GM19372 (cell line): Measurements from ENCODE around the gene USP15.
"Not testable (repeated sequence)": the region's sequence is repeated elsewhere in the genome, so short reads cannot be mapped to it uniquely, and the experiment has no call there.

Source experiments
- ATAC-seq: cut with Tn5 transposase; IDR thresholded peaks from one replicate; pipeline ENCODE4 v1.9.1; 2021; ENCODE audit warnings: mild to moderate bottlenecking, low read depth, moderate library complexity; ENCODE audit not compliant: unreplicated experiment

Gene USP15

DNA sequence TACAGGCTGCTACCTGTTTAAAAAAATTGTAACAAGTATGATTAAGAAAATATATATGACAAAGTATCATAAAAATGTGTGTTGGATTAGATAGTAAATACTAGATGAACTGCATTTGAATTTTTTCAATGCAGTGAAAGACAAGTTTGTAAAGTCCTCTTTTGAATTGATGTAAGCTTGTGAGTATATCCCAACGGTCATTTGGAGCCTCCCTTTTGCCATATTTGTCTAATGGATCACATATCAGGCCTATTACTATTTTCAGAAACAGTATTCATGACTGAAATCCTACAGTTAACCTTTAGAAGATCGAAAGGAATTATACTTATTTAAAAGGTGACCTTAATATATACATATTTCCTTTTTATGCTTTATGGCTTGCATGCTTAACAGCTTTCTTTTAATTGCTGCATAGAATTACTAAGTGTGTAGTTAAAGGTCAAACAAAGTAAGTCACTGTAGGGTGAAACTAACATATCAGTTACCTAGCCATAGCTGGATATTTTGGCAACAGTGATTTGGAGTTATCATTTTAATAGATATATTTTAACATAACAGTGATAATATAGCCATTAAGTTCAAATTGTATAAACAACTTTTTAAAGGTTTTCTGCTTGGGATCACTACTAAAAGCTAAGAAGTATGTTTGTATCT lies 53.6 kb downstream of the USP15 start:
- ATAC-seq, result no peak

DNA sequence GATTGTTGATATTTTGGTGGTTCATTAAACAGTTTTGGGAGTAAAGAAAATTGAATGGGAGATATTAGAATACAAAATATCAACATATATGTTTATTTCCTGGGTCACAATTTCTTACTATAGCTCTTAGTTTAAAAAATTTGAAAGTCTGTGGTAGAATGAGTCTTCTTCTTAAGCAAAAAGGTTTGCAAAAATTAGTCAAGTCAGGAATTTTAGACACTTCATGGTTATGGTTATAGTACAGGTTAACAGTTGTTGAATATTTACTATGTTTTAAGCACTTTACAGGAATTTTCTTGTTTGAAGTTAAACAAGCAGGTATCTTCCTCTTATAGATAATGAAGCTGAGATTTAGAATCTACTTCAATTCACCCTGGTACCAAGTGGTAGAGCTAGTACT lies 56.8 kb downstream of the USP15 start:
- ATAC-seq, result no peak

DNA sequence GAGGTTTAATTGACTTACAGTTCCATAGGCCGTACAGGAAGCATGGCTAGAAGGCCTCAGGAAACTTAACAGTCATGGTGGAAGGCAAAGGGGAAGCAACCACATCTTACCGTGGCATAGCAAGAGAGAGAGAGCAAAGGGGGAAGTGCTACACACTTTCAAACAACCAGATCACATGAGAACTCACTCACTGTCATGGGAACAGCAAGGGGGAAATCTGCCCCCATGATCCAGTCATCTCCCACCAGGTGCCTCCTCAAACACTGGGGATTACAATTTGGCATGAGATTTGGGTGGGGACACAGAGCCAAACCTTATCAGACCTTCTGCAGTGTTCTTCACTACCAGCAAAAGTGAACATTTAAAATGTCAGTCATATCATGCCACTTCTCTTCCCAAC lies 58.9 kb downstream of the USP15 start:
- ATAC-seq, result no peak

DNA sequence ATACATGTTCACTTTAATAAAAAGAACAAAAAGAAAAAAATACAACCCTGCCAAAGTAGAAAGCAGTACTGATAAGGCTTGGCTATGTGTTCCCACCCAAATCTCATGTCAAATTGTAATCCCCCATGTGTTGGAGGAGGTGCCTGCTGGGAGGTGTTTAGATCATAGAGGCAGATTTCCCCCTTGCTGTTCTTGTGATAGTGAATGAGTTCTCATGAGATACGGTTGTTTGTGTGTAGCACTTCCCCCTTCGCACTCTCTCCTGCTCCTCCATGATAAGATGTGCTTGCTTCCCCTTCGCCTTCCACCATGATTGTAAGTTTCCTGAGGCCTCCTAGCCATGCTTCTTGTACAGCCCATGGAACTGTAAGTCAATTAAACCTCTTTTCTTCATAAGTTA lies 59.9 kb downstream of the USP15 start:
- no peak for ATAC-seq

DNA sequence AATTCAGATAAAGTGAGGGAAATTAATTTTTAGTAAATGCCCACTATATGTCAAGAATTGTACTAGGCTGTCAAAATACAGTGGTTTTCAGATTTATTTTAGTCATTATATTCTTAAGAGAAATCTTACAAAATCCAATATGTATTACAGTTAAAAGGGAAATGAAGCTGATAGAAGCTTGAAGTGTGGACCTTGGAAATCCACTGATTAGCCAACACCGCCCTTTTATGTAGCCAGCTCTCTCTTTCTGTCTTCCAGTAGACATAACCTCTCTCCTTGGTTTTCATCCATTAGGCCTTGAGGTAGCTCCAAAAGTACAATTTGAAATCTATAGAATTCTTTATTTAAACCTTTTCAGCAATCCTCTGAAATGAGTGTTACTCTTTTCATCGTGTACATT lies 63.2 kb downstream of the USP15 start:
- no peak for ATAC-seq

DNA sequence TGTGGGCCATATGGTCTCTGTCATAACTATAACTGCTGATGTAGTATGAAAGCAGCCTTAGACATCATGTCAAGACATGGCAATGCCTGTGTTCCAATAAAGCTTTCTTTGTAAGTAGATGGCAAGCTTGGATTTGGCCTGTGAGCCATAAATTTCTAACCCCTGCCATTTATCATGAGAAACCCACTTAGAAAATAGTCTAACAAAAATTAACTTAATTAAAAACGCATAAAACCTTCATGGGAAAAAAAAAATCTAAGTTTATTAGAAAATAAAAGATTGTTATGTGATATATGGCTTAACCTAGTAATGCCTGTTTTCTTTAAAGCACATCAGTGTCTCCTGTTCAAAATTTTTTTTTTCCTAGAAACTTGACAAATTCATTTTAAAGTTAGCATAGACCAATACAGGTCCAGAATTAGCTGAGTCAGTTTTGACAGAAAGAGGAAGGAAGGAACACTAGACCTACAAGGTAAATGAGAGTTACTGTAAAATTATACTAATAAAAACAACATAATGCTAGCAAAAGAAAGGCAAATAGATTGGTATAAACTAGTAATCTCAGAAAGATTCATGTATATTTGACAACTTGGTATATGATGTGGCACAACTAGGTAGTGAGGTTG lies 68.2 kb downstream of the USP15 start:
- no peak for ATAC-seq

DNA sequence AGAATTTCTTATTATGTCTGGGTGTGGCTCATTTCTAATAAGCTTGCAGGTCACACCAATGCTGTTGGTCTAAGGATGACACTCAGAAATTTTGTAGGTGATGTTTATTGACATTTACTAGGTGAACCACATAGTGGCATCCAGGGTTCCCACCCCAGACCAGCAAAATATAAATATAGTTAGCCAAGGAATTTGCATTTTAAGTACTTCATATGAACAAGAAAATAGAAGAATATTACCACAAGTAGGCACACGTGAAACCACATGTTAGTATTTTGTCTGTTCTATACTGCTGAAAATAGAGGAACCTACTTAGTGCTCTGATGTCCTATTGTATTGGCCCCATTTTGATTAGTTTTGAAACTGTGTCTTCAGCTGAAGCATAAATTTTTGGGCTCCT lies 71.1 kb downstream of the USP15 start:
- no peak for ATAC-seq

DNA sequence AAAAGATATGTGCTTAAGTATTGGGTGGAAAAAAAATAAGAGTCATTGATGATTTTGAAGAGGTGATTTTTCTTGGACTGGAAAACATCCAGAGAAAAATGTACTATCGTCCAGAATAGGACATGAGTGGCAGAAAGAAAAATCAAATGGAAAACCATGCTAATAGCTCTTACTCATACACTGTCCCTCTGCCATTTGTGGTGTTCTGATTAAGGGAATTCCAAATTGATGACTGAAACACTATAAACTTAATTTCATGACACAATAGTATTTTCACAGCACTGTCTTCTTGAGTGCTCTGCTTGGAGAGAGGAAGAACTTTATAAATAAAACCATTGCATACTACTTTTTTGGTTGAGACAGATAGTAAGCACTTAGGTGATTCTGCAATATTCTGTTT lies 72.4 kb downstream of the USP15 start:
- no peak for ATAC-seq

DNA sequence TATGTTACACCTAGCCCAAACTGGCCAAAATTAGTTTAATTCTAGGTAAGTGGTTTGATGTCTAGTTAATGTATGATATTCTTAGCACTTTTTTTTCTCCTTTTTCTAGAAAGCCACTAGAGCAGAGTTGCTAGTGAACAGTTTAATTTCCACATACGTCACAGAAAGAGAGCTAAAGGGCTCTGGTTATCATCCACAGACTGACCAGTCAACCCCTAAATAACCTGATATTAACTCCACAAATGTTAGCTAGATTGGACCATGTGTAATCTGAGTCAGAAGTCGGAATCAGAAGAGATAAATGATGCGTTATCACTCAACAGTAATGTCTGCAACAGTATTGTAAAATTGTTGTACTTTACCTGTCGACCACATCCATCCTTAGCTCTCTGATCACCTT lies 74.9 kb downstream of the USP15 start:
- ATAC-seq, result no peak

DNA sequence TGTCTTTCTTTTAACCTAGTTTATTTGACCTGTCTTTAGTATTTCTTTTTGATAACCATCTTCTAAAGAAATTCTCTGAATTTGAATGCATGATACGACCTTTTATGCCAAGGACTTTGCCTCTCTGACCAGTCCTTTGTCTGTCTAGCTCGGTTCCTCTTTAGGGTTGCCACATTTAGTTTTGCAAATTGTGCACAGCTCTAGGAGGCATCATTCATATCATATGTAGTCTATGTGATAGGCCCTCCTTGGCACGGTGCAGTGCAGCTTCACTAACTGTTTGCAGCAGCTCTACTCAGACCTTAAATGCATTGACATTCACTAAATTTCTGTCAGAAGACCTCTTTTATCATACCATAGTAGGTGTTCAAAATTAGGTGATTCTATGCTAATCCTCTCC lies 75.6 kb downstream of the USP15 start:
- no peak for ATAC-seq

DNA sequence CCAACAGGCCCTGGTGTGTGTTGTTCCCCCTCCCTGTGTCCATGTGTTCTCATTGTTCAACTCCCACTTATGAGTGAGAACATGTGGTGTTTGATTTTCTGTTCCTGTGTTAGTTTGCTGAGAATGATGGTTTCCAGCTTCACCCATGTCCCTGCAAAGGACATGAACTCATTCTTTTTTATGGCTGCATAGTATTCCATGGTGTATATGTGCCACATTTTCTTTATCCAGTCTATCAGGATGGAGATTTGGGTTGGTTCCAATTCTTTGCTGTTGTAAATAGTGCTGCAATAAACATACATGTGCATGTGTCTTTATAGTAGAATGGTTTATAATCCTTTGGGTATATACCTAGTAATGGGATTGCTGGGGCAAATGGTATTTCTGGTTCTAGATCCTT lies 77.4 kb downstream of the USP15 start:
- not testable (repeated sequence) for ATAC-seq

DNA sequence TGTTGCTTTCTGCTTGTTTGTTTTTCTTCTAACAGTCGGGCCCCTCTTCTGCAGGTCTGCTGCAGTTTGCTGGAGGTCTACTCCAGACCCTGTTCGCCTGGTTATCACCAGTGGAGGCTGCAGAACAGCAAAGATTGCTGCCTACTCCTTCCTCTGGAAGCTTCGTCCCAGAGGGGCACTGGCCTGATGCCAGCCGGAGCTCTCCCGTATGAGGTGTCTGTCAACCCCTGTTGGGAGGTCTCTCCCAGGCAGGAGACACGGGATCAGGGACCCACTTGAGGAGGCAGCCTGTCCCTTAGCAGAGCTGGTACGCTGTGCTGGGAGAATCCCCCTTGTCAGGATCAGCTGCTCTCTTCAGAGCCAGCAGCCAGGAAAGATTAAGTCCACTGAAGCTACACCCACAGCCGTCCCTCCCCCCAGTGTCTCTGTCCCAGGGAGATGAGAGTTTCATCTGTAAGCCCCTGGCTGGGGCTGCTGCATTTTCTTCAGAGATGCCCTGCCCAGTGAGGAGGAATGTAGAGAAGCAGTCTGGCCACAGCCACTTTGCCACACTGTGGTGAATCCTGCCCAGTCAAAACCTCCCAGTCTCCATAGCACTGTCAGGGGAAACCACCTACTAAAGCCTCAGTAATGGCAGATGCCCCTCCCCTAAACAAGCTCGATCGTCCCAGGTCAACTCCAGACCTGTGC lies 82.6 kb downstream of the USP15 start:
- ATAC-seq, result not testable (repeated sequence)

DNA sequence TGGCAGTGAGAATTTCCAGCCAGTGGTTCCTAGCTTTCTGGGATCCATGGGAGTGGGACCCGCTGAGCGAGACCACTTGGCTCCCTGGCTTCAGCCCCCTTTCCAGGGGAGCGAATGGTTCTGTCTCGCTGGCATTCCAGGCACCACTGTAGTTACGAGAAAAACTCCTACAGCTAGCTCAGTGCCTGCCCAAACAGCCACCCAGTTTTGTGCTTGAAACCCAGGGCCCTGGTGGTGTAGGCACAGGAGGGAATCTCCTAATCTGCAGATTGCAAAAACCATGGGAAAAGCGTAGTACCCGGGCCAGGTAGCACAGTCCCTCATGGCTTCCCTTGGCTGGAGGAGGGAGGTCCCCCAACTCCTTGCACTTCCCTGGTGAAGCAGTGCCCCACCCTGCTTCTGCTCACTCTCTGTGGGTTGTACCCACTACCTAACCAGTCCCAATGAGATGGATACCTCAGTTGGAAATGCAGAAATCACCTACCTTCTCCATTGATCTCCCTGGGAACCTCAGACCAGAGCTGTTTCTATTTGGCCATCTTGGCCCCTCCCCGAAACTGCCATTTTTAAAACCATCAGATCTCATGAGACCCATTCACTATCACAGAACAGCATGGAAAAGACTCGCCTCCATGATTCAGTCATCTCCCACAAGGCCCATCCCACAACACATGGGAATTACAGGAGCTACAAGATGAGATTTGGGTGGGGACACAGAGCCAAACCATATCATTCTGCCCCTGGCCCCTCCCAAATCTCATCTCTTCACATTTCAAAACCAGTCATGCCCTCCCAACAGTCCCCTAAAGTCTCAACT lies 83.3 kb downstream of the USP15 start:
- ATAC-seq, result not testable (repeated sequence)

DNA sequence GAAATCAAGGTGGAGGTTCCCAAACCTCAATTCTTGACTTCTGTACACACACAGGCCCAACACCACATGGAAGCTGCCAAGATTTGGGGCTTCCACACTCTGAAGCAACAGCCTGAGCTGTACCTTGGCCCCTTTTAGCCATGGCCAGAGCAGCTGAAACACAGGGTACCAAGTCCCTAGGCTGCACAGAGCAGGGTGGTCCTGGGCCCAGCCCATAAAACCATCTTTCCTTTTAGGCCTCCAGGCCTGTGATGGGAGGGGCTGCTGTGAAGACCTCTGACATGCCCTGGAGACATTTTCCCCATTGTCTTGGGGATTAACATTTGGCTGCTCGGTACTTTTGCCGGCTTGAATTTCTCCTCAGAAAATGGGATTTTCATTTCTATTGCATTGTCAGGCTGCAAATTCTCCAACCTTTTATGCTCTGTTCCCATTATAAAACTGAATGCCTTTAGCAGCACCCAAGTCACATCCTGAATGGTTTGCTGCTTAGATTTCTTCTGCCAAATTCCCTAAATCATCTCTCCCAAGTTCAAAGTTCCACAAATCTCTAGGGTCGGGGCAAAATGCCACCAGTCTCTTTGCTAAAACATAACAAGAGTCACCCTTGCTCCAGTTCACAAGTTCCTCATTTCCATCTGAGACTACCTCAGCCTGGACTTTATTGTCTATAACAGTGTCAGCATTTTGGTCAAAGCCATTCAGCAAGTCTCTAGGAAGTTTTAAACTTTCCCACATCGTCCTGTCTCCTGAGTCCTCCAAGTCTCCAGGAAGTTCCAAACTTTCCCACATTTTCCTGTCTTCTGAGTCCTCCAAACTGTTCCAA lies 84.7 kb downstream of the USP15 start:
- not testable (repeated sequence) for ATAC-seq

DNA sequence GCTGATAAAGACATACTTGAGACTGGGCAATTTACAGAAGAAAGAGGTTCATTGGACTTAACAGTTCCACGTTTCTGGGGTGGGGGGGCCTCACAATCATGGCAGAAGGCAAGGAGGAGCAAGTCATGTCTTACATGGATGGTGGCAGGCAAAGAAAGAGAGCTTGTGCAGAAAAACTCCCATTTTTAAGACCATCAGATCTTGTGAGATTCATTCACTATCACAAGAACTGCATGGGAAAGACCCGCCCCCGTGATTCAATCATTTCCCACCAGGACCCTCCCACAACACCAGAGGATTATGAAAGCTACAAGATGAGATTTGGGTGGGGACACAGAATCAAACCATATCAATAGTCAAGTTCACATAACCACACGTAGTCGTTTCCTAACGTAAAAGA lies 85.5 kb downstream of the USP15 start:
- ATAC-seq, result no peak

DNA sequence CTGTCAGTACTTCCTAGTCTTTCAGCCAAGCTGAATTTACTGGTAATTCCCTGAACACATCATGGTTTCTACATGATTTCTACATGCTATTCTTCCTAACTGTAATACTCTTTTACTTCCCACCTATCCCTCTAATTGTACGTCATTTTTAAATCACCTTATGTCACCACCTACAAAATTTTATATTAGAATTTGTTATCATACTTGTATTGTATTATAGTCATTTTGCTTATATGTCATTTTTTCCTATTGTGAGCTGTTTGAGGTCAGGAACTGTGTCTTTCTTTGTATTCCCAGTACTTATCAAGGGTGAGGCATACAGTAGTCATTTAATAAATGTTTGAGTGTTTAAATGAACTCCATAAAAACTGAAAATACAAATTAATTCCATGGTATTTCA lies 86.6 kb downstream of the USP15 start:
- no peak for ATAC-seq

DNA sequence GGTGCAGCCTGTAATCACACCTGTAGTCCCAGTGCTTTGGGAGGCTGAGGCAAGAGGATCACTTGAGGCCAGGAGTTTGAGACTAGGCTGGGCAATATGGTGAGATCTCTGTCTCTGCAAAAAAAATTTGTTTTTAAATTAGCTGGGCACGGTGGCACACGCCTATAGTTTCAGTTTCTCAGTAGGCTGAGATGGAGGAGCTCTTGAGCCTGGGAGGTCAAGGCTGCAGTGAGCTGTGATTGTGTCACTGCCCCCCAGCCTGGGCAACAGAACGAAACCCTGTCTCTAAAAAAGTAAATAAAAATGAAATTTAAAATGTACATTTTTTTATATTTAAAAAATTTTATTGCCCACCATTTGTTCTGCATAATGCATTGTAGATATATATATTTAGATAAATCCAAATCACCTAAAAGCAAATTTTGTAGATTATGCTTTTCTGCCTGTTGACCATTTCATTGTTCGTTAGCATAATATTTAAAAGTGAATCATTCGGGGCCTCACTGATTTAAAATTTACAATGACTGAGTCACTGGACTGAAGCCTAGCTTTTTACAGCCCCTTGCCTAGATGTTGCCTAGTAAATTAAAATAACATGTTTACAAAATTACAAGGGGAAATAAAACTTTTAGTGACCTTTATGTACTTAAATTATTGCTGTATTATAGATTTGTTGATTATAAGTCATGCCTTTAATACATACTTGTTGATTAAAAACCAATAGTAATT lies 87.9 kb downstream of the USP15 start:
- ATAC-seq, result no peak

DNA sequence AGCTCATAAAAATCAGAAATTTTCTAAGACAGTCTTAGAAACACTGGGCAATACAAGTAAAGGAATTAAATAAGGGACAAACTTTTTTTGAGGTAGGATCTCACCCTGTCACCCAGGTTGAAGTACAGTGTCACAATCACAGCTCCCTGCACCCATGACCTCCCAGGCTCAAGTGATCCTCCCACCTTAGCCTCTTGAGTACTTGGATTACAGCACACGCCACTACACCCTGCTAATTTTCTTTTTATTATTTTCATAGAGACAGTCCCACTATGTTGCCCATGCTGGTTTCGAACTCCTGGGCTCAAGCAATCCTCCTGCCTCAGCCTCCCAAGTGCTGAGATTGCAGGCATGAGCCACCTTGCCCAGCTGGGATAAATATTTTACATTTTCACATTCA lies 90.3 kb downstream of the USP15 start:
- no peak for ATAC-seq

DNA sequence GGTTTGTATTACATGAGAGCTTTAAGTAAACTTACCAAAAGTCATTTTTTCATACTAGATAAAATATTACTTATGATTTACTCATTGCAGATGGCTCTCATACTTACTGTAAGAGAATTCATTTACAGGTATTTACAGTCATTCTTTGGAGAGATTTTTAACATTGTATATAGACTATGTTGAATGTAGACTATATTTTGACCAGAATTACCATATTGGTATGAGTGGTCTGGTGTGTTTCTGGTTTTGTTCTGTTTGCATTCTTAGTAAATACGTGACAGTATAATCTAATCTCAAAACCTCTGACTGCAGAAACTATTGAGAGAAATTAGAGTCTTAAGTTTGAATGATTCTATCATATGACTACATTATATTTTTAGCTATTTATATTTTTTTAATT lies 91.1 kb downstream of the USP15 start:
- no peak for ATAC-seq

DNA sequence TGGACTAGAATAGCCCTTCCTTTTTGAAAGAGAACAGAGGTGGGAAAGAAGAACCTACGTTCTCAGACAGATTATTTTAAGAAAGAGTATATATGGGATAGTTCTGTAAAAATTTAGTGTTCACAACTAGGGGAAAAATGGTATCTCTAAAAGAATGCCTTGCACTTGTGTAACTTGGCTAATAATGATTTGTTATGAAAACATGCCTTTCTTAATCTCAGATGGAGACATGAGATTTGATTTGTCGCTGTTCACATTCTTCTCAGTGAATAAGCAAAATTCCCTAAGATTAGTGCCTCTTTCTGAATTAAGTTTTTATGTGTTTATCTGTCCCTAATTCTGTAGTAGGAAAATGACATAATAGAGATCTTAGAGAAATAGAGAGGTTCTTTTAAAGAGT lies 100.8 kb downstream of the USP15 start:
- no peak for ATAC-seq
